Measurements from ENCODE around the gene GRK4.
"Not testable (repeated sequence)": the region's sequence is repeated elsewhere in the genome, so short reads cannot be mapped to it uniquely, and the experiment has no call there.

GRK4 gene

GRCh38 chr4:2963175-2963965 lies at the start of gene GRK4, which contains the start of gene NOP14:
TSS of gene GRK4 (plus strand) at chr4:2963571. CDS start at chr4:2964071, 500 bp downstream.
TSS of gene NOP14 (minus strand) at chr4:2963406. CDS start at chr4:2963319, 87 bp downstream.
- peak; percentile 92 for DNase-seq (ENCODE audit: low read depth)

GRCh38 chr4:2914256-2915126 lies 48.9 kb upstream of the GRK4 start:
- no peak for DNase-seq (ENCODE audit: low read depth)

- DNase-seq (ENCODE audit: low read depth) = no peak
These were observed 47.6 kb upstream of the GRK4 start for GRCh38 chr4:2915789-2916188.

- not testable (repeated sequence) for DNase-seq (ENCODE audit: low read depth)
These were observed 46.7 kb upstream of the GRK4 start for GRCh38 chr4:2916696-2917095.

GRCh38 chr4:2918300-2918699 lies 45.1 kb upstream of the GRK4 start:
- DNase-seq (ENCODE audit: low read depth) = not testable (repeated sequence)

GRCh38 chr4:2918714-2919113 lies 44.7 kb upstream of the GRK4 start:
- not testable (repeated sequence) for DNase-seq (ENCODE audit: low read depth)

GRCh38 chr4:2922453-2923101 lies 40.8 kb upstream of the GRK4 start:
- not testable (repeated sequence) for DNase-seq (ENCODE audit: low read depth)

- no peak for DNase-seq (ENCODE audit: low read depth)
These were observed 40.2 kb upstream of the GRK4 start for GRCh38 chr4:2923141-2923551.

GRCh38 chr4:2923668-2924173 lies 39.6 kb upstream of the GRK4 start:
- no peak for DNase-seq (ENCODE audit: low read depth)

- no peak for DNase-seq (ENCODE audit: low read depth)
These were observed 39.1 kb upstream of the GRK4 start for GRCh38 chr4:2924286-2924685.

GRCh38 chr4:2924765-2925301 lies 38.5 kb upstream of the GRK4 start:
- no peak for DNase-seq (ENCODE audit: low read depth)

GRCh38 chr4:2925496-2925895 lies 37.9 kb upstream of the GRK4 start:
- no peak for DNase-seq (ENCODE audit: low read depth)

- DNase-seq (ENCODE audit: low read depth) = no peak
These were observed 37.2 kb upstream of the GRK4 start for GRCh38 chr4:2925931-2926860.

- no peak for DNase-seq (ENCODE audit: low read depth)
These were observed 36.2 kb upstream of the GRK4 start for GRCh38 chr4:2927016-2927695.

- no peak for DNase-seq (ENCODE audit: low read depth)
These were observed 35.7 kb upstream of the GRK4 start for GRCh38 chr4:2927696-2928075.

GRCh38 chr4:2928242-2929176 lies 34.9 kb upstream of the GRK4 start:
- no peak for DNase-seq (ENCODE audit: low read depth)

GRCh38 chr4:2929469-2929868 lies 33.9 kb upstream of the GRK4 start:
- no peak for DNase-seq (ENCODE audit: low read depth)

GRCh38 chr4:2930135-2930757 lies 33.1 kb upstream of the GRK4 start:
- DNase-seq (ENCODE audit: low read depth) = no peak
